ENCODE data around the gene PPP1R15B. TPM values are rescaled to one million over a fixed set of nuclear protein-coding genes. Genes with fewer than 3 reads are reported as not detected.
A peak's percentile ranks its signal among the peaks of the same experiment; 100 is the strongest.

PPP1R15B gene
- total RNA-seq, 1 donor from 2014 or later: 43.3 TPM

DNA sequence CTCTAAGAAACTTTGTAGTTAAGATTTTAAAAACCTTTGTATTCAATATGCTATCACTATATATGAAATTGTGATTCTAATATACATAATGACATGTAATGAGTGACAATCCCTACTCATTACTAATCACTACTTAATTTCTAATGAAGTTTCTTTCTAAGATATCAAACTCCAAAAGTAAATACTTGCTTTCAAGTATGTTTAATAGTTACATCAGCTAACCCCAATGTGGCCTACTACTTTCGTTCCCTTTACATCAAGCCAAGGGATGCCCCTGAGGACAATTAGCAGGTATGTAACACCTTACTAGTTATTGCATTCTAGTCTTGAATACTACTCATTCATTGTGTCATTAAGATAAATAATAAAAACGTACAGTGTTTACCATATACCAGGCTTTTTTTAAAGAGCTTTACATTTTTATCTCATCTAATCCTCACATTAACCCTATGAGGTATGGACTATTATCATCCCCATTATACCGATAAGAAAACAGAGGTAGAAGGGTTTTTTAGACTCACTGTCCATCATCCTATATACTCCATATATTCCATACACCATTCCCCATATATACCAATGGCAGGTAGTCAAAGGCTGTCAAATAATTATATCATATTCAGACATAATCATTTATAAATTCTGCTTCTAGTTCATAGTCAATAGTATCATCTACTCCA, 4.2 kb downstream of the PPP1R15B start:
- no peak for DNase-seq (ENCODE audit: low spot score, unreplicated experiment)
- Mint-ChIP-seq H3K27ac (peak overlapping the region; percentile 11), H3K4me3 (ENCODE audit: low read depth) (peak overlapping the region; percentile 99), H3K9me3 (ENCODE audit: low read depth) (no peaks in the 10 kb centered on the region), H3K27me3 (no peaks in the 10 kb centered on the region), H3K36me3 (ENCODE audit: insufficient read depth) (peaks cover 16% of the 10 kb centered on the region), H3K4me1 (ENCODE audit: low read depth) (peaks cover 35% of the 10 kb centered on the region)
- TF ChIP-seq, protein P1, sequence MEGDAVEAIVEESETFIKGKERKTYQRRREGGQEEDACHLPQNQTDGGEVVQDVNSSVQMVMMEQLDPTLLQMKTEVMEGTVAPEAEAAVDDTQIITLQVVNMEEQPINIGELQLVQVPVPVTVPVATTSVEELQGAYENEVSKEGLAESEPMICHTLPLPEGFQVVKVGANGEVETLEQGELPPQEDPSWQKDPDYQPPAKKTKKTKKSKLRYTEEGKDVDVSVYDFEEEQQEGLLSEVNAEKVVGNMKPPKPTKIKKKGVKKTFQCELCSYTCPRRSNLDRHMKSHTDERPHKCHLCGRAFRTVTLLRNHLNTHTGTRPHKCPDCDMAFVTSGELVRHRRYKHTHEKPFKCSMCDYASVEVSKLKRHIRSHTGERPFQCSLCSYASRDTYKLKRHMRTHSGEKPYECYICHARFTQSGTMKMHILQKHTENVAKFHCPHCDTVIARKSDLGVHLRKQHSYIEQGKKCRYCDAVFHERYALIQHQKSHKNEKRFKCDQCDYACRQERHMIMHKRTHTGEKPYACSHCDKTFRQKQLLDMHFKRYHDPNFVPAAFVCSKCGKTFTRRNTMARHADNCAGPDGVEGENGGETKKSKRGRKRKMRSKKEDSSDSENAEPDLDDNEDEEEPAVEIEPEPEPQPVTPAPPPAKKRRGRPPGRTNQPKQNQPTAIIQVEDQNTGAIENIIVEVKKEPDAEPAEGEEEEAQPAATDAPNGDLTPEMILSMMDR (IDR thresholded peaks at IDR 0.05; ENCODE audit: unreplicated experiment): no peak

DNA sequence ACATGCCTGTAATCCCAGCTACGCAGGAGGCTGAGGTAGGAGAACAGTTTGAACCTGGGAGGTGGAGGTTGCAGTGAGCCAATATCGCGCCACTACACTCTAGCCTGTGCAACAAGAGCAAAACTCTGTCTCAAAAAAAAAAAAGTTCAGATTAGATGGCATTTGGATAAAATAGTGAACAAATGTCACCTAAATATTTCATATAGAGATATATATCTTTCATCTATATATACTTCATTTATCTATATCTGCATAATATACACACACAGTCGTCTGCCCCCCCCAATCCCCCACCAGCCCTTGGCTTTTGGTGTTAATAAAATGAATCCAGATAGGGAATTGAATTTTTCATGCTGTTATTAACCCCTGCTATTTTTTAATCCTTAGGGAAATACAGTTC, 5.0 kb downstream of the PPP1R15B start:
- no peak for DNase-seq (ENCODE audit: low spot score, unreplicated experiment)
- TF ChIP-seq, protein P1 (IDR thresholded peaks at IDR 0.05; ENCODE audit: unreplicated experiment): no peak
- Mint-ChIP-seq H3K4me3 (ENCODE audit: low read depth) (peak overlapping the region; percentile 99), H3K36me3 (ENCODE audit: insufficient read depth) (peaks cover 16% of the 10 kb centered on the region), H3K27ac (peak overlapping the region; percentile 5), H3K9me3 (ENCODE audit: low read depth) (no peaks in the 10 kb centered on the region), H3K27me3 (no peaks in the 10 kb centered on the region), H3K4me1 (ENCODE audit: low read depth) (peaks cover 34% of the 10 kb centered on the region)

DNA sequence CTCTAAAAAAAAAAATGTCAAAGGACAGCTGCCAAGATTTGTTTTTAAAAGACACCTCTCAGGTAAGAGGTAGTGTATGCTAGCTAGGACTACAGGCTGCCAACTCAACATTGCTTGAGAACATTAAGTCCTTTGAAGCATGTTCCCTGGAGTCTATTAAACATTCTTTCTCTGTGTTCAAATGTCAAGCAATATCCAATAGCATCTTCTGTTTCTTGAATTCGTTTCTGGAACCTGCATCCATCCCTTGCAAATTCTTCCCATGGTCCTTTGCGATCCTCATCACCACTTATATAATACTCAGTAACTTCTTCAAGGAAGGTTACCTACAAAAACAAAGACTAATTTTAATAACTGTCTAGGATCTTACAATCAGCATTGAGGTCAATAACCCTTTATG, 5.6 kb downstream of the PPP1R15B start:
- Mint-ChIP-seq H3K4me3 (ENCODE audit: low read depth) (no peak overlapping the region), H3K27me3 (no peaks in the 10 kb centered on the region), H3K4me1 (ENCODE audit: low read depth) (peaks cover 34% of the 10 kb centered on the region), H3K36me3 (ENCODE audit: insufficient read depth) (peaks cover 18% of the 10 kb centered on the region), H3K27ac (no peak overlapping the region), H3K9me3 (ENCODE audit: low read depth) (no peaks in the 10 kb centered on the region)
- no peak for DNase-seq (ENCODE audit: low spot score, unreplicated experiment)
- TF ChIP-seq, protein P1 (IDR thresholded peaks at IDR 0.05; ENCODE audit: unreplicated experiment): no peak

DNA sequence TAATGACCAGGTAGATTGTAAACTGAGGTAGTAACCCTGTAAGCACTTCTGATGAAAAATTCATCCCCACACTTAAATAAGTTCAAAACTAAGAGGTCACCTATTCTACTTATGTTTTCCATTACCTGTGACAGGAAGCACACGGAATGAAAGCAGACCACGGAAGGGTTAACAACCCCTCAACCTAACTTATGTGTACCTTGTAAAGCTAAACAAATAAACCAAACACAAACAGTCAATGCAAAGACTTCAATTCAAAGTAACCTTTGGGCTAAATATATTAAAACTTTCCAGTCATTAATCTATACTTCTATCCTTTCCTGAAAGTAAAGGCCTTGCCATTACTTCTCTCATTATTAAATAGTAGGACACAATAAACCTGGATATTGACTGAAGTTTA, 7.0 kb downstream of the PPP1R15B start:
- peaks cover 25% of the 10 kb centered on the region for H3K36me3 Mint-ChIP-seq (ENCODE audit: insufficient read depth)

DNA sequence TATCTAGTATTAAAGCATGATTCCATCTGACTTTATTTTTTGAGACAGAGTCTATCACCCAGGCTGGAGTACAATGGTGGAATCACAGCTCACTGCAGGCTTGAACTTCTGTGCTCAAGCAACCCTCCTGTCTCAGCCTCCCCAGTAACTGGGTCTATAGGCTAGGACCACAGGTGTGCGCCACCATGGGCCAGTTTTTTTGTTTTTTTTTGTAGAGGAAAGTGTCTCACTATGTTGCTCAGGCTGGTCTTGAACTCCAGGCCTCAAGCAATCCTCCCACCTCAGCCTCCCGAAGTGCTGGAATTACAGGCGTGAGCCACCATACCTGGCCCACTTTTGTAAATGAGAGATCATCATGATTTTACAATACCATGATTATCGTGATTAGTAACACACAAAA, 9.2 kb downstream of the PPP1R15B start:
- Mint-ChIP-seq H3K36me3 (ENCODE audit: insufficient read depth) (peaks cover 16% of the 10 kb centered on the region), H3K27ac (no peak overlapping the region), H3K27me3 (no peaks in the 10 kb centered on the region), H3K4me3 (ENCODE audit: low read depth) (no peak overlapping the region), H3K9me3 (ENCODE audit: low read depth) (no peaks in the 10 kb centered on the region), H3K4me1 (ENCODE audit: low read depth) (peaks cover 16% of the 10 kb centered on the region)
- DNase-seq (ENCODE audit: low spot score, unreplicated experiment): no peak
- TF ChIP-seq, protein P1 (IDR thresholded peaks at IDR 0.05; ENCODE audit: unreplicated experiment): no peak

More for the DNA sequence above, 7.0 kb downstream of the PPP1R15B start:
- no peak overlapping the region for H3K4me3 Mint-ChIP-seq (ENCODE audit: low read depth)
- no peaks in the 10 kb centered on the region for H3K27me3 Mint-ChIP-seq
- no peaks in the 10 kb centered on the region for H3K9me3 Mint-ChIP-seq (ENCODE audit: low read depth)
- TF ChIP-seq, protein P1 (IDR thresholded peaks at IDR 0.05; ENCODE audit: unreplicated experiment): no peak
- DNase-seq (ENCODE audit: low spot score, unreplicated experiment): no peak
- peaks cover 30% of the 10 kb centered on the region for H3K4me1 Mint-ChIP-seq (ENCODE audit: low read depth)
- H3K27ac Mint-ChIP-seq: no peak overlapping the region

Measured in progenitor cell of endocrine pancreas (in vitro differentiated cells).